GM19452 (cell line): ENCODE measurements around the gene PARVG.
"Not testable (repeated sequence)": the region's sequence is repeated elsewhere in the genome, so short reads cannot be mapped to it uniquely, and the experiment has no call there.

Experiments used
- ATAC-seq: cut with Tn5 transposase; IDR thresholded peaks from one replicate; pipeline ENCODE4 v1.9.1; 2021; ENCODE audit not compliant: unreplicated experiment

The PARVG gene

GRCh38 chr22:44241121-44241520 is 60.4 kb downstream of the PARVG start:
- ATAC-seq, result not testable (repeated sequence)

GRCh38 chr22:44242946-44243724 is 62.4 kb downstream of the PARVG start:
- no peak for ATAC-seq

GRCh38 chr22:44243761-44244160 is 63.0 kb downstream of the PARVG start:
- ATAC-seq, result no peak

- ATAC-seq, result no peak
Observed at GRCh38 chr22:44244265-44244822, 63.6 kb downstream of the PARVG start.

GRCh38 chr22:44245438-44245837 is 64.7 kb downstream of the PARVG start:
- no peak for ATAC-seq

- no peak for ATAC-seq
Observed at GRCh38 chr22:44245867-44246266, 65.1 kb downstream of the PARVG start.

GRCh38 chr22:44246615-44247326 is 66.0 kb downstream of the PARVG start:
- ATAC-seq, result no peak

GRCh38 chr22:44247346-44247745 is 66.6 kb downstream of the PARVG start:
- no peak for ATAC-seq

GRCh38 chr22:44247923-44248892 is 67.5 kb downstream of the PARVG start:
- ATAC-seq, result no peak

GRCh38 chr22:44248926-44249325 is 68.2 kb downstream of the PARVG start:
- ATAC-seq, result no peak

- no peak for ATAC-seq
Observed at GRCh38 chr22:44249376-44250147, 68.8 kb downstream of the PARVG start.

- no peak for ATAC-seq
Observed at GRCh38 chr22:44254811-44255210, 74.1 kb downstream of the PARVG start.

- no peak for ATAC-seq
Observed at GRCh38 chr22:44256085-44256484, 75.4 kb downstream of the PARVG start.

GRCh38 chr22:44256556-44257485 is 76.1 kb downstream of the PARVG start:
- ATAC-seq, result no peak
